Kidney (tissue), 14 donors: Measurements from ENCODE around the gene LIAS. TPM values are rescaled to one million over a fixed set of nuclear protein-coding genes. Genes with fewer than 3 reads are reported as not detected.

Experiments used
- DNase-seq, 5 donors: peaks; one replicate each; pipeline ENCODE4 v3.0.0-alpha.2; 2013 to 2020
- FAIRE-seq: peaks from 2 replicates; lab custom pipeline; 2012; peaks lifted over from hg19 to GRCh38; lab: Jason Lieb, UNC
- H3K27ac ChIP-seq, 2 donors: one replicate each; pipeline ENCODE4 v1.7.0; 2013; ENCODE audit warnings: low read depth in 2 of 2, low read length in 2 of 2, inconsistent platforms in 1 of 2
- H3K27me3 ChIP-seq: one replicate; pipeline ENCODE4 v1.7.1; 2013; ENCODE audit warnings: low read length, inconsistent platforms; ENCODE audit not compliant: control insufficient read depth, insufficient read depth
- H3K36me3 ChIP-seq, 3 donors: one replicate each; pipeline versions ENCODE4 v1.7.0 to v1.7.1; 2013; ENCODE audit warnings: low read length in 3 of 3, control low read depth in 1 of 3, inconsistent platforms in 1 of 3; ENCODE audit not compliant: insufficient read depth in 3 of 3, control insufficient read depth in 2 of 3
- H3K4me1 ChIP-seq, 3 donors: one replicate each; pipeline versions ENCODE4 v1.7.0 to v1.7.1; 2013; ENCODE audit warnings: low read length in 3 of 3, inconsistent platforms in 1 of 3, low read depth in 1 of 3; ENCODE audit not compliant: control insufficient read depth in 2 of 3, insufficient read depth in 2 of 3
- H3K4me3 ChIP-seq, 3 donors: one replicate each; pipeline versions ENCODE4 v1.7.0 to v1.8.1; 2013; ENCODE audit warnings: low read length in 3 of 3, control low read depth in 1 of 3, inconsistent platforms in 1 of 3
- H3K9ac ChIP-seq, 3 donors: one replicate each; pipeline versions ENCODE4 v1.7.0 to v1.7.1; 2013; ENCODE audit warnings: low read length in 3 of 3, control low read depth in 1 of 3, inconsistent platforms in 1 of 3
- H3K9me3 ChIP-seq, 3 donors: one replicate each; pipeline versions ENCODE4 v1.7.0 to v1.7.1; 2013; ENCODE audit warnings: low read length in 3 of 3, control low read depth in 1 of 3, inconsistent platforms in 1 of 3; ENCODE audit not compliant: control insufficient read depth in 2 of 3, insufficient read depth in 1 of 3
- CTCF ChIP-seq: IDR thresholded peaks from 3 replicates; pipeline ENCODE4 v1.5.1; 2012; ENCODE audit warnings: mild to moderate bottlenecking, moderate library complexity, borderline replicate concordance; ENCODE audit not compliant: insufficient read depth; ENCODE audit errors: extremely low read depth
- intact Hi-C: fragments of 100-400 bp; cut with DNase I; formaldehyde crosslinking; loops from one replicate; pipeline ENCODE4 v1.11.1; 2022
- polyA plus RNA-seq: library from polyadenylated mRNA; stranded (reverse); fragments of 350-450 nt; fragmentation: Illumina TruSeq; extraction: RNeasy Lipid Tissue Mini Kit (QIAGEN cat#74804); gene quantifications from one replicate; pipeline ENCODE4 v1.2.3, GENCODE V29; 2014; ENCODE audit warnings: low read depth, low replicate concordance; ENCODE audit not compliant: insufficient read depth
- total RNA-seq: library from RNA; stranded (reverse); fragmentation: NEBNext Ultra II Directional; extraction: Animal tissue kit (Norgen Biotek cat#: 25700); gene quantifications from one replicate; pipeline ENCODE4 v1.2.1, GENCODE V29; 2021
- donor health status: control.
- donor health status: control.
- donor health status: control.
- donor health status: control.
- donor health status: control.
- donor health status: DM: yes; HTN: yes; CAD: no.
- donor health status: Normal renal cell carcinoma (clear cell type).

LIAS gene
- total and polyA plus RNA-seq, 2 donors from 2014 or later, result 14.9 to 30.5 TPM

GRCh38 chr4:39522068-39522467 lies 63.2 kb downstream of the LIAS start:
- H3K27ac ChIP-seq, result no peak overlapping the region
- H3K9ac ChIP-seq, result no peak overlapping the region
- H3K27me3 ChIP-seq, result no peaks in the 10 kb centered on the region
- H3K9me3 ChIP-seq, result no peaks in the 10 kb centered on the region
- H3K4me1 ChIP-seq, result peaks cover 0 to 5% (median 0%) of the 10 kb centered on the region in 3 donors
- H3K4me3 ChIP-seq, result no peak overlapping the region
- FAIRE-seq, result no peak
- intact Hi-C loops, result no loop called here
- H3K36me3 ChIP-seq, result peaks cover 0 to 5% (median 0%) of the 10 kb centered on the region in 3 donors
- no peak for TF ChIP-seq CTCF
- no peak for DNase-seq

- peaks cover 0 to 5% (median 5%) of the 10 kb centered on the region in 3 donors for H3K4me1 ChIP-seq
- DNase-seq, result no peak
- no peak overlapping the region for H3K27ac ChIP-seq
- no peak for FAIRE-seq
- no peak overlapping the region for H3K4me3 ChIP-seq
- no peak for TF ChIP-seq CTCF
- H3K9me3 ChIP-seq, result no peaks in the 10 kb centered on the region
- H3K27me3 ChIP-seq, result no peaks in the 10 kb centered on the region
- intact Hi-C loops, result no loop called here
- H3K36me3 ChIP-seq, result peaks cover 0 to 5% (median 0%) of the 10 kb centered on the region in 3 donors
- H3K9ac ChIP-seq, result no peak overlapping the region
Measured at GRCh38 chr4:39524161-39524957, 65.5 kb downstream of the LIAS start.

- no peaks in the 10 kb centered on the region for H3K36me3 ChIP-seq
- intact Hi-C loops, result no loop called here
- H3K4me3 ChIP-seq, result peak overlapping the region; percentile 88 to 95 (median 91)
- H3K27me3 ChIP-seq, result no peaks in the 10 kb centered on the region
- peak overlapping the region; percentile 80 to 98 for H3K27ac ChIP-seq
- H3K4me1 ChIP-seq, result peaks cover 0 to 5% (median 5%) of the 10 kb centered on the region in 3 donors
- peak in 2 of 5 donors; percentile 28 to 37 for DNase-seq
- H3K9me3 ChIP-seq, result no peaks in the 10 kb centered on the region
- no peak for TF ChIP-seq CTCF
- FAIRE-seq, result no peak
- peak overlapping the region; percentile 60 to 94 (median 80) for H3K9ac ChIP-seq
Measured at GRCh38 chr4:39525822-39526690, 67.2 kb downstream of the LIAS start.
